ENCODE results near the gene ETV5. TPM values are rescaled to one million over a fixed set of nuclear protein-coding genes. Genes with fewer than 3 reads are reported as not detected.
A peak's percentile ranks its signal among the peaks of the same experiment; 100 is the strongest.

The ETV5 gene
- total RNA-seq, 1 donor from 2014 or later = 16.3 TPM

DNA sequence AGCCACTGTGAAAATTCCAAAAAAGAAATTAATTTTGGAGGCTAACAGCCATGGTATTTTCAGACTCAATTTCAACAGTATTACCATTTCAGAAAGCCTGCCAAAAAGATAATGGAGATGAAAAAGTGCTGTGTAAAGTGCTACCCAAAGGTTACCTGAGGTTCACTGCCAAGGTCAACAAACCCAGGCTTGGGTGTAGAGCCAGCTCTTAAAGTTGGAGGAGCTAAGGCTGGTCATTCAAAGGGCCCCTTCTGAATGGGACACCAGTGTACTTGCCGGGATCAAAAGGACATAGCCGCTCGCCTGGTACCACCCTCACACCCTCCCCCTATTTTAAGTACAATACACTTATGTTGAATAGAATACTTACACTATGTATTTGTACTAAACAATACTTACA is 64.5 kb downstream of the ETV5 start:
- Histone ChIP-seq H3K9me3 (ENCODE audit: low read depth) (no peaks in the 10 kb centered on the region), H3K4me3 (no peak overlapping the region), H3K36me3 (no peaks in the 10 kb centered on the region), H3K27ac (peak overlapping the region; percentile 83), H3K4me1 (peaks cover 28% of the 10 kb centered on the region), H4K20me1 (ENCODE audit: low read depth) (no peaks in the 10 kb centered on the region), H2AFZ (replicated peaks) (no peak overlapping the region), H3K4me2 (peak overlapping the region; percentile 58), H3F3A (ENCODE audit: low read depth) (peaks cover 21% of the 10 kb centered on the region), H3K9ac (no peak overlapping the region), H3K79me2 (ENCODE audit: low read depth) (no peaks in the 10 kb centered on the region), H3K27me3 (no peaks in the 10 kb centered on the region)
- H3K27me3 Mint-ChIP-seq (ENCODE audit: insufficient read depth, low read depth) = no peaks in the 10 kb centered on the region
- DNase-seq (ENCODE audit: low spot score) = peak; percentile 14
- H3K27ac Mint-ChIP-seq = no peak overlapping the region
- no peak overlapping the region for H3K4me3 Mint-ChIP-seq
- TF ChIP-seq EZH2phosphoT487 (IDR thresholded peaks at IDR 0.05) (no peak), EZH2 (IDR thresholded peaks at IDR 0.05) (no peak)
- TF ChIP-seq, protein P1, sequence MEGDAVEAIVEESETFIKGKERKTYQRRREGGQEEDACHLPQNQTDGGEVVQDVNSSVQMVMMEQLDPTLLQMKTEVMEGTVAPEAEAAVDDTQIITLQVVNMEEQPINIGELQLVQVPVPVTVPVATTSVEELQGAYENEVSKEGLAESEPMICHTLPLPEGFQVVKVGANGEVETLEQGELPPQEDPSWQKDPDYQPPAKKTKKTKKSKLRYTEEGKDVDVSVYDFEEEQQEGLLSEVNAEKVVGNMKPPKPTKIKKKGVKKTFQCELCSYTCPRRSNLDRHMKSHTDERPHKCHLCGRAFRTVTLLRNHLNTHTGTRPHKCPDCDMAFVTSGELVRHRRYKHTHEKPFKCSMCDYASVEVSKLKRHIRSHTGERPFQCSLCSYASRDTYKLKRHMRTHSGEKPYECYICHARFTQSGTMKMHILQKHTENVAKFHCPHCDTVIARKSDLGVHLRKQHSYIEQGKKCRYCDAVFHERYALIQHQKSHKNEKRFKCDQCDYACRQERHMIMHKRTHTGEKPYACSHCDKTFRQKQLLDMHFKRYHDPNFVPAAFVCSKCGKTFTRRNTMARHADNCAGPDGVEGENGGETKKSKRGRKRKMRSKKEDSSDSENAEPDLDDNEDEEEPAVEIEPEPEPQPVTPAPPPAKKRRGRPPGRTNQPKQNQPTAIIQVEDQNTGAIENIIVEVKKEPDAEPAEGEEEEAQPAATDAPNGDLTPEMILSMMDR (IDR thresholded peaks at IDR 0.05) = no peak
- H3K9me3 Mint-ChIP-seq = no peaks in the 10 kb centered on the region
- H3K36me3 Mint-ChIP-seq = peaks cover 24% of the 10 kb centered on the region
- peaks cover 13% of the 10 kb centered on the region for H3K4me1 Mint-ChIP-seq

GRCh38 chr3:186042521-186043202 is 66.2 kb downstream of the ETV5 start:
- H3K36me3 ChIP-seq = no peaks in the 10 kb centered on the region

GRCh38 chr3:186042036-186042435 is 66.9 kb downstream of the ETV5 start:
- TF ChIP-seq, protein P1 (IDR thresholded peaks at IDR 0.05) = no peak
- TF ChIP-seq EZH2 (IDR thresholded peaks at IDR 0.05) (no peak), EZH2phosphoT487 (IDR thresholded peaks at IDR 0.05) (no peak)
- Histone ChIP-seq H3K9me3 (ENCODE audit: low read depth) (no peaks in the 10 kb centered on the region), H3K27me3 (no peaks in the 10 kb centered on the region), H3K27ac (no peak overlapping the region), H3K4me3 (no peak overlapping the region), H3K79me2 (ENCODE audit: low read depth) (no peaks in the 10 kb centered on the region), H3K4me1 (peaks cover 26% of the 10 kb centered on the region), H3K9ac (no peak overlapping the region), H4K20me1 (ENCODE audit: low read depth) (no peaks in the 10 kb centered on the region), H2AFZ (replicated peaks) (no peak overlapping the region), H3K4me2 (no peak overlapping the region), H3F3A (ENCODE audit: low read depth) (peaks cover 27% of the 10 kb centered on the region), H3K36me3 (no peaks in the 10 kb centered on the region)
- Mint-ChIP-seq H3K27ac (no peak overlapping the region), H3K36me3 (peaks cover 14% of the 10 kb centered on the region), H3K27me3 (ENCODE audit: insufficient read depth, low read depth) (no peaks in the 10 kb centered on the region), H3K4me1 (peaks cover 13% of the 10 kb centered on the region), H3K4me3 (no peak overlapping the region), H3K9me3 (peaks cover 3% of the 10 kb centered on the region)
- DNase-seq (ENCODE audit: low spot score) = no peak

More at GRCh38 chr3:186042521-186043202, 66.2 kb downstream of the ETV5 start:
- H4K20me1 ChIP-seq (ENCODE audit: low read depth) = no peaks in the 10 kb centered on the region
- no peaks in the 10 kb centered on the region for H3K9me3 ChIP-seq (ENCODE audit: low read depth)
- Mint-ChIP-seq H3K4me3 (no peak overlapping the region), H3K27ac (no peak overlapping the region), H3K9me3 (peaks cover 3% of the 10 kb centered on the region), H3K27me3 (ENCODE audit: insufficient read depth, low read depth) (no peaks in the 10 kb centered on the region), H3K4me1 (peaks cover 13% of the 10 kb centered on the region), H3K36me3 (peaks cover 14% of the 10 kb centered on the region)
- no peak overlapping the region for H2AFZ ChIP-seq (replicated peaks)
- H3K27me3 ChIP-seq = no peaks in the 10 kb centered on the region
- H3K4me1 ChIP-seq = peaks cover 28% of the 10 kb centered on the region
- H3K9ac ChIP-seq = no peak overlapping the region
- no peak overlapping the region for H3K4me2 ChIP-seq
- no peaks in the 10 kb centered on the region for H3K79me2 ChIP-seq (ENCODE audit: low read depth)
- H3K27ac ChIP-seq = no peak overlapping the region
- no peak for DNase-seq (ENCODE audit: low spot score)
- TF ChIP-seq, protein P1 (IDR thresholded peaks at IDR 0.05) = no peak
- no peak for TF ChIP-seq EZH2 (IDR thresholded peaks at IDR 0.05)
- no peak for TF ChIP-seq EZH2phosphoT487 (IDR thresholded peaks at IDR 0.05)
- no peak overlapping the region for H3K4me3 ChIP-seq
- peaks cover 27% of the 10 kb centered on the region for H3F3A ChIP-seq (ENCODE audit: low read depth)

Data from neural progenitor cell (in vitro differentiated cells).